ENCODE measurements around the gene TIPARP. TPM values are rescaled to one million over a fixed set of nuclear protein-coding genes. Genes with fewer than 3 reads are reported as not detected.

Gene TIPARP, protein sequence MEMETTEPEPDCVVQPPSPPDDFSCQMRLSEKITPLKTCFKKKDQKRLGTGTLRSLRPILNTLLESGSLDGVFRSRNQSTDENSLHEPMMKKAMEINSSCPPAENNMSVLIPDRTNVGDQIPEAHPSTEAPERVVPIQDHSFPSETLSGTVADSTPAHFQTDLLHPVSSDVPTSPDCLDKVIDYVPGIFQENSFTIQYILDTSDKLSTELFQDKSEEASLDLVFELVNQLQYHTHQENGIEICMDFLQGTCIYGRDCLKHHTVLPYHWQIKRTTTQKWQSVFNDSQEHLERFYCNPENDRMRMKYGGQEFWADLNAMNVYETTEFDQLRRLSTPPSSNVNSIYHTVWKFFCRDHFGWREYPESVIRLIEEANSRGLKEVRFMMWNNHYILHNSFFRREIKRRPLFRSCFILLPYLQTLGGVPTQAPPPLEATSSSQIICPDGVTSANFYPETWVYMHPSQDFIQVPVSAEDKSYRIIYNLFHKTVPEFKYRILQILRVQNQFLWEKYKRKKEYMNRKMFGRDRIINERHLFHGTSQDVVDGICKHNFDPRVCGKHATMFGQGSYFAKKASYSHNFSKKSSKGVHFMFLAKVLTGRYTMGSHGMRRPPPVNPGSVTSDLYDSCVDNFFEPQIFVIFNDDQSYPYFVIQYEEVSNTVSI
- total RNA-seq, result 10 to 100 TPM; 44.4 to 57.3 TPM

DNA sequence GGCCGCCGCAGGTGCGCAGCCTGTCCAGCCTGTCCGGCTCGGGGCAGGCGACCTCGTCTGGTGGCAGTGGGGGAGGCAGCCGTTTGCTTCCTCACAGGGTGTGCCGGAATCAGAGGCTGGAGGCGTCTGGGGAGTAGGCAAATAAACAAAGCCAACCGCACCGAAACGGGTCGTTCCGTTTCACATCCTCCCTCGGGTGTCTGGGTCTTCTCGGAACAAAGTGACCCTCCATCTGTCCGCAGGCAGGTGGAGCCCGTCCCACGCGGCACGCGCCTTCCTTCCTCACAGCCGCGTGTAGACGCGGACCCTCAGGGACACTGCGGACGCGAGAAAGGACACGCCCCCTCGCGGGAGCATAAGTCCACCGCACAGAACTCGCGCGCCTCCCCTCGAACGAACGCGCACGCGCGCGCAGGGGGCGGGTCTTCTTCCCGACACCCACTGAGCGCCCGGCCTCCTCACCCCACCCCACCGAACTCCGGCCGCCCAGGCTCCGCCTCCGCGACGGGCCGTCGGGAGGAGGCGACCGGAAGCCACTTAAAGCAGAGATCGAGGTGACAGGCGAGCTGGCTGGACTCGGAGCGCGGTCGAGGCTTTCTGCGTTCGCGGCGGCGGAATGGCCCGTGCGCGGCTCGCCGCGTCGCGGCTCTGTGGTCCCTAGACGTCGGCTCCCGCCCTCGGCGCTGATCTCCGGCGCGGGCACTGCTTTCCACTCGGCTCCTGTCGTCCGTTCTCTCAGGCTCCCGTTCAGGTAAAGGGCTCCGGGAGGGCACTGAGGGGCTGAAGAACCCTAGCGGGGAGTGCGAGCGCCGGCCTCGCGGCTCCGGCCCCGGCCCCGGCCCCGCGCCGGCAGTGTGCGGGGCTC, at the start of gene TIPARP:
TSS of gene TIPARP (plus strand) at position 545 of the 865 bp plus-strand sequence. CDS start 3,108 bp downstream, outside the sequence.
- peaks cover 35% of the 10 kb centered on the region for H3K4me1 Mint-ChIP-seq
- peak within 1 kb of the TSS; percentile 97 for H3K27ac Mint-ChIP-seq
- peak; percentile 80 for ATAC-seq (replicated peaks)
- H3K4me3 Mint-ChIP-seq, result peak within 1 kb of the TSS; percentile 93
- no peaks in the 10 kb centered on the region for H3K27me3 Mint-ChIP-seq
- H3K9me3 Mint-ChIP-seq, result no peaks in the 10 kb centered on the region
- peaks cover 51% of the 10 kb centered on the region for H3K36me3 Mint-ChIP-seq (ENCODE audit: low read depth)

DNA sequence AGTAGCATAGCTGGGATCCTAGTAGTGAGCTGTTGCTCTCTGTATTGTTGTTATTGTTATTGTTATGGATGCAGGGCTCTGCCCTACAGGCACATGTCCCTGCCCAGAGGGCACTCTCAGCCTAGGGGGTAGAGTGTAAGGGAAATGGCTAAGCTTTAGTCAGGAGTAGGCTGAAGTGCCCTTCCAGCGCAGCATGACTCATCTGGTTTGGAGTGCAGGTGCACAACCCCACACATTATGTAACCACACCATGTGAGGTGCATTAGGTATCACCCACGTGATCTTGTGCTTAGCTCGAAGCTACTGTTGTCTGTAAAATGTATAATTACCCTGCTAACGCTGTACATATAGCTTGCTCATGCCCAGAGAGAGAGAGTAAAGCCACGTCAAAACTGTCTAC, 48.3 kb upstream of the TIPARP start:
- peak; percentile 69 for ATAC-seq (replicated peaks)
- Mint-ChIP-seq H3K27me3 (no peaks in the 10 kb centered on the region), H3K36me3 (ENCODE audit: low read depth) (no peaks in the 10 kb centered on the region), H3K4me3 (no peak overlapping the region), H3K27ac (no peak overlapping the region), H3K4me1 (no peaks in the 10 kb centered on the region), H3K9me3 (no peaks in the 10 kb centered on the region)

DNA sequence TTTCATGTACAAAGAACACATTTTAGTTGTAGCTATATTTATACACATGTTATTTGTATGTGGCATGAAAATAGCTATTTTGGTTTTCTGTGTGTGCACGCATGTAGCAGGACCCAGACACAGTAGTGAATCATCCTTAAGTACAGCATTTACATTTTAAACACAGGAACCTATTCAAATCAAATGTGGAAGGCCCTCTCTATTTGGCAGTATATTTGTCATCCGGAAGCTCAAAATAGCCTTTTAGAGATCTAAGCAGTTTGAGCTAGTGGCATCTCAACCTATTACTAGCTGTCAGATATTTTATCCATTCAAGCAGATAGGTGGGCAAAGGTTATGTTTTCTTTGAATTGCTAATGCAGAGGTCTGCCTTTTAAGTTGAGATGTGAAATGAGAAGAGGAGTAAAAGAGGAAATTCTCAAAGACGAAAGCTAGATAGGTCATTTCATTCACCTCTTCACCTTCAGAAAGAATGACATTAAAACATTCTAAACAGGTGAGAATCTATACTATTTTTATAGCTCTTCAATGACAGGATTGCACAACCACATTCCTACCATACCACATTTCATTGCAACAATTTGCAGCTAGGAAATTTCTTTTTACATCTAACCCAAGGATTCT, 46.3 kb upstream of the TIPARP start:
- Mint-ChIP-seq H3K27ac (no peak overlapping the region), H3K4me1 (no peaks in the 10 kb centered on the region), H3K36me3 (ENCODE audit: low read depth) (no peaks in the 10 kb centered on the region), H3K9me3 (no peaks in the 10 kb centered on the region), H3K27me3 (no peaks in the 10 kb centered on the region), H3K4me3 (no peak overlapping the region)
- ATAC-seq (replicated peaks), result no peak

DNA sequence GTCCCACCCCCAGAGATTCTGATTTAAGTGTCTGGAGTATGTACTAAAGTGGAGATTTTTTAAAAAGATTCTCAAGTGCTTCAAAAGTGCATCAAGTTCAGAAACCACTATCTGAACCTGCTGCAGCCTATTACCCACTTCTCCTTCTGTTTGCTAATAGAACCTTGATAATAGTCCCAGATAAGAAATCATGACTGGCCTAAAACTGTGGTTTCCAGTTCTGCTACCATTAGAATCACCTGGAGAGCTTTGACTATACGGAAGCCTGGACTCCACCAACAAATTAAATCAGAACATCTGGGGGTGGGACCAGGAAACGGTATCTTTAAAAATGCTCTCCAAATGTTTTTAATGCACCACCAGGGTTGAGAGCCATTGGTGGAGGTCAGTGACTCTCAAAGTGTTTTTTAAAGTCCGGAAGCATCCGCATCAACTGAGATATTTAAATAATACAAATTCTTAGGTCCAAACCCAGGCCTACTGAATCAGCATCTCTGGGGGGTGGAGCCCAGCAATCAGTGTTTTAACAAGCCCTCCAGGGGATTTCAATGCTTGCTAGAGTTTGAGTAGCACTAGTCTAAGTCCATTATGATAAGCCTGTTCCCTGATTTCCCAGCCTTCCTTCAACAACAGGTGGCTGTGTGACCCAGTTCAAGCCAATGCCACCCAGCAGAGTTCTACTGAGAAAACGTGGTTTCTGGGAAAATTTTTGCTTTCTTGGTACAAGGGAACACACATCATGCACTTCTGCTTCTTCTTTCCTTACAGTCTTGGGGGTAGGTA, 45.4 kb upstream of the TIPARP start:
- Mint-ChIP-seq H3K36me3 (ENCODE audit: low read depth) (no peaks in the 10 kb centered on the region), H3K9me3 (no peaks in the 10 kb centered on the region), H3K27ac (no peak overlapping the region), H3K27me3 (no peaks in the 10 kb centered on the region), H3K4me3 (no peak overlapping the region), H3K4me1 (no peaks in the 10 kb centered on the region)
- no peak for ATAC-seq (replicated peaks)

DNA sequence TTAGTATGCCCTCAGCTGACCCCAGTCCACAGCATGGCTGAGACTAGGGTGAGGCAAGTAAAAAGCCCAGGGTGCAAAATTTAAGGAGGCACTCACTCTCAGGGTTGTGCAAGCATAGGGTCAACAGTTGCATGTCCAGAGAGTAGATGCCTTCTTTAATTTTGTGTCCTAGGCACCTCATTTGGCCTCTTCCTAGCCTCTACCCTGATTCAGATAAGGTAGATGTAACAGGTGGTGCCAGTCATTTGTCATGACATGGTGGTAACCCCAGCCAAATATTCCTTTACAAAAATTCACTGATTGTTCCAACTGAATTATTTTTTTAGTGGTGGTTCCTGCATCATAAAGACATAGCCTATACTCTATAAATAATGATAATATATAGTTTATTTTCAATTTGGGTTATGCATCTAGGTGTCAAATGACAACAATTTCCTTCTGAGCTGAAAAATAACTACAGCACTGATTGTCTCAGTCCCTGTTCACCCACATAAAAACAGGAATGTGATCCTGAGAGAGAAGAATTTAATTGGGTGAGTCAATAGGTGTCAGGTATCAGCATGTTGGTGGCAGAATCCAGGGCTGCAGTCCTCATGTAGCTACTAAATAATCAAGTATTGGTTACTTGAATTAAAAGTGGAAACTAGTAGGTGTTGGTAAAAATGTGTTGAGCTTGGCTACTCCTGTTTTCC, 44.2 kb upstream of the TIPARP start:
- Mint-ChIP-seq H3K4me3 (no peak overlapping the region), H3K27ac (no peak overlapping the region), H3K36me3 (ENCODE audit: low read depth) (no peaks in the 10 kb centered on the region), H3K4me1 (no peaks in the 10 kb centered on the region), H3K9me3 (no peaks in the 10 kb centered on the region), H3K27me3 (no peaks in the 10 kb centered on the region)
- ATAC-seq (replicated peaks), result no peak

DNA sequence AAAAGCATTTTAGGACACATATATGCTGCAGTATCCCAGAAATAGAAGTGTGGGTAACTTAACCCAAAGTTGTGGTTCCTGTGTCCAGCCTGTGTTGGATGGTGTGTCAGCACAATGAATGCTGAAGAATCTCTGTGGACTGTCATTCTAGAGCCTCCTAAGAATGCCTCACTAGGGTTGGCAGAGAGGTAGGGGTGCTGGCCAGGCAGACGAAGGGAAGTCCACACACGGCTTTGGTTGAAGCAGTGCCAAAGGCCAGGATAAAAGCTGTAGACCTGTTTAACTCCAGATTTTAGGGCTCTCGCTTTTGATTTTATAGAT, 43.7 kb upstream of the TIPARP start:
- Mint-ChIP-seq H3K27ac (no peak overlapping the region), H3K9me3 (no peaks in the 10 kb centered on the region), H3K36me3 (ENCODE audit: low read depth) (no peaks in the 10 kb centered on the region), H3K4me3 (no peak overlapping the region), H3K27me3 (no peaks in the 10 kb centered on the region), H3K4me1 (no peaks in the 10 kb centered on the region)
- no peak for ATAC-seq (replicated peaks)

DNA sequence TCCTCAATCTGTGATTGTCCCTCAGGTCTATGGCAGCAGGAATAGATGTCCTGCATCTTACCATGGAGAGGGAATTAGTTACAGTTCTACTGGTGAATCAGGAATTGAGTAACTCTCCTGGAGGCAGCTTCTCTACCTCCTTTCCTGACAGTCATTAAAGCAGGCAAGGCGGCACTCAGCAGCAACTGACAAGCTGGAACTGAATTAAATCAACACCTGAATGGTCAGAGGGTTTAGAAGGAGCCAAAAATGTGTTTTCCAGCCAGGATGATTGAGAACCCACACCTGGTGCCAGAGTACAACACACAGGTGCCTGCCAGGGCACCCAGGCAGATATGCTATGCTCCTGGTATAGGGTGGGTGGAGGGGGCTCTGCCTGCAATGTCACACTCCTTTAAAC, 43.1 kb upstream of the TIPARP start:
- H3K4me1 Mint-ChIP-seq, result no peaks in the 10 kb centered on the region
- H3K27ac Mint-ChIP-seq, result no peak overlapping the region
- no peak overlapping the region for H3K4me3 Mint-ChIP-seq
- no peaks in the 10 kb centered on the region for H3K36me3 Mint-ChIP-seq (ENCODE audit: low read depth)
- ATAC-seq (replicated peaks), result no peak
- no peaks in the 10 kb centered on the region for H3K27me3 Mint-ChIP-seq
- no peaks in the 10 kb centered on the region for H3K9me3 Mint-ChIP-seq

DNA sequence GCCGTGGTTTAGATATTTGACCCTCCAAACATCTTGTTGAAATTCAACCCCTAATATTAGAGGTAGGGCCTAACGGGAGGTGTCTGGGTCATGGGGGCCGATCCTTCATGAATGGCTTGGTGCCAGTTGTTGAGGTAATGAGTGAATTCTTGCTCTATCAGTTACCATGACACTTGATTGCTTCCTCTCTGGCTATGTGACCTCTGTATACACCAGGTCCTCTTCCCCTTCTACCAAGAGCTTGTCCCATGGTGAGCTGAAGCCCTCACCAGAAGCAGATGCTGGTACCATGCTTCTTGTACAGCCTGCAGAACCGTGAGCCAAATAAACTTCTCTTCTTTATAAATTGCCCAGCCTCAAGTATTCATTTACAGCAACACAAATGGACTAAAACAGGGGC, 41.8 kb upstream of the TIPARP start:
- H3K9me3 Mint-ChIP-seq, result no peaks in the 10 kb centered on the region
- ATAC-seq (replicated peaks), result no peak
- no peaks in the 10 kb centered on the region for H3K27me3 Mint-ChIP-seq
- H3K27ac Mint-ChIP-seq, result no peak overlapping the region
- no peaks in the 10 kb centered on the region for H3K4me1 Mint-ChIP-seq
- H3K36me3 Mint-ChIP-seq (ENCODE audit: low read depth), result no peaks in the 10 kb centered on the region
- no peak overlapping the region for H3K4me3 Mint-ChIP-seq

DNA sequence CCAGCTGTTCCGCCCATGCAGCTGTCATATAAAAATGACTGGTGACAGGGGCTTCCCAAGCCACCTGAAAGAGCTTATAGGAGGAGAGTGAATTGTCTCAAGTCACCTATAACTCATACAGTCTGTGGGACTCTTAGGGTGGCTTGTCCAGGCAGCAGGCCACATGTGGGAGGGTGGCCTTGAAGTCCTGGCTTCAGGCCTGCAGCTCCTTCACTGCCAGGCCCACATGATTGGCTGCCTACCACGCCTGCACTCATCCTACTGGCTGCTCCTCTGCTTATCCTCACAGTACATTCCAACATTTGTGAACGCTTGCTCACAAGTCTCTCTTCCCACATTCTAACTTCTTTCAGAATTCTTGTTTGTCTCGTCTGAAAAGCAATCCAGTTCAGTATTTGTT, 41.1 kb upstream of the TIPARP start:
- Mint-ChIP-seq H3K4me1 (no peaks in the 10 kb centered on the region), H3K27me3 (no peaks in the 10 kb centered on the region), H3K36me3 (ENCODE audit: low read depth) (no peaks in the 10 kb centered on the region), H3K27ac (no peak overlapping the region), H3K4me3 (no peak overlapping the region), H3K9me3 (no peaks in the 10 kb centered on the region)
- no peak for ATAC-seq (replicated peaks)

DNA sequence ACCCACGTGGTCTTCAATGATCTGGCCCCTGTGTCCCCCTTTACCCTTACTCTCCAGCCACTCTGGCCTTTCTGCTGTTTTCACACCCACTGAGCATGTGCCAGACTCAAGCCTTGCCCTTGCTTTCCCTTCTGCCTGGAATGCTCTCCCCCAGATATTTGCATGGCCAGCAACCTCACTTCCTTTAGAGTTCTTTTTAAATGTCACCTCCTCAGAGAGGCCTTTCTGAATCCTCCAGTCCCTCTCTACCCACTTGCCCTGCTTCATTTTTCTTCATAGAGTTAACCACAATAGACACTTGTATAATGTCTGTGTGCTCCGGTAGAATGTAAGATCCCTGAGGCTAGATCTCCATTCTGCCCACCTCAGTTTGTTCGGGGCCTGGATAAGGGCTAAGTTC, 39.4 kb upstream of the TIPARP start:
- H3K4me3 Mint-ChIP-seq, result no peak overlapping the region
- no peaks in the 10 kb centered on the region for H3K9me3 Mint-ChIP-seq
- H3K36me3 Mint-ChIP-seq (ENCODE audit: low read depth), result no peaks in the 10 kb centered on the region
- H3K4me1 Mint-ChIP-seq, result no peaks in the 10 kb centered on the region
- H3K27me3 Mint-ChIP-seq, result no peaks in the 10 kb centered on the region
- no peak for ATAC-seq (replicated peaks)
- no peak overlapping the region for H3K27ac Mint-ChIP-seq

DNA sequence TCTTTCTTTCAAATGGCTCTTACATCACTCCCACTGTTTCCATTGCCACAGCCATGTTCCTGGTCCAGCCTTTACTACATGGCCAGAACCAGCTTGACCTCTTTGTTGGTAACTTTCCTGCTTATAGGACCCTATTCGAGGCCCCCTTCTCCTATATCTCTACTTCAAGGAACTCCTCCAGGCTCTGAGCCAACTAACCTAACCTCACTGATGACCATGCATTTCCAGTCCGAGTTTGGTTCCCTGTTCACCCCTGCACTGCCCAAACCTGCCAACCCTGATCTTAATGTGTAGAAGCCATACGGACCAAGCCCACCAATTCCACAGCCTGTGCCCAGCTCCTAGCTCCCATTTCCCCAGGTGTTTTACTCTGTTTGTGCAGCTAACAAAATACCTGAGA, 38.4 kb upstream of the TIPARP start:
- ATAC-seq (replicated peaks), result no peak
- no peaks in the 10 kb centered on the region for H3K36me3 Mint-ChIP-seq (ENCODE audit: low read depth)
- H3K27me3 Mint-ChIP-seq, result no peaks in the 10 kb centered on the region
- no peaks in the 10 kb centered on the region for H3K9me3 Mint-ChIP-seq
- no peak overlapping the region for H3K4me3 Mint-ChIP-seq
- no peak overlapping the region for H3K27ac Mint-ChIP-seq
- no peaks in the 10 kb centered on the region for H3K4me1 Mint-ChIP-seq

DNA sequence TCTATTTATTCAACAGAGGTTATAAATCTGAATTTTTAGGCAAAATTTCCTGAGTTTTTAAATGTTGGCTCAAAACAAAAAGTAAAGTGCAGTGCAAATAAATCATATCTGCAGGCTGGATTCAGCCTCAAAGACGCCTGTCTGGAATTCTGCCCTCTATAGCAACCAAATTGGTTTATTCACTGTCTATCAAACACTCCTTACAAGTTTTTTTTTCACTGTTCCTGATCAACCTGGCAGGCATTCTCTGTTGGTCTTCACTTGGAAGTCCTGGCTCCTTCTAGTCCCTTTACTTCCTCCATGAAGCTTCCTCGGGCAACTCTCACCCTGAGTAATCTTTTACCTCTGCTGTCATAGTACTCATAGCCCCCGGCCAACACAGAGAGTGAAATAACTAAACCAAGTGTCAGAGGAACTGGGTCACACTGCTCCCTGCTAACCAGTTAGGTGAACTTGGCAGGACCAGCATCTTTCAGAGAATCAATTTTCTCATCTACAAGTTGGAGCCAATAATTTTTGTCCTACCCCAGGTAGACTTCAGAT, 36.8 kb upstream of the TIPARP start:
- H3K27ac Mint-ChIP-seq, result no peak overlapping the region
- no peak for ATAC-seq (replicated peaks)
- no peaks in the 10 kb centered on the region for H3K27me3 Mint-ChIP-seq
- no peak overlapping the region for H3K4me3 Mint-ChIP-seq
- H3K36me3 Mint-ChIP-seq (ENCODE audit: low read depth), result no peaks in the 10 kb centered on the region
- H3K4me1 Mint-ChIP-seq, result no peaks in the 10 kb centered on the region
- no peaks in the 10 kb centered on the region for H3K9me3 Mint-ChIP-seq

DNA sequence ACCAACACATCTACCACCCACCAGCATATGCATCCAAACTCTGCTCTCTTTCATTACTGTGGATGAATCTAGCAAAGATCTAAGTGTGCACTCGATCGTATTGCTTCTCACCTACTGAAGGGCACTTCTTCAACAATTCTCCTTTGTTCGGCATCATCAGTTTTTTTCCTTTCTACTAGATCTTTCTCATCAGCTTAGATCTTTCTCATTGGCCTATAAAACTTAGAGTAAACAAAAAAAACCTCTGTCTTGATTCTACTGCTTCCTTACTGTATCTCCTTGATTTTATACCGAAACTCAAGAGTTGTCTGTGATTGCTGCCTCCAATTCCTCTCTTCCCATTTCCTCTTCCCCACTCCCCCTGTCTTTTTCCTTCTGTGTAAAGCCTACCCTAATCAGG, 36.1 kb upstream of the TIPARP start:
- no peaks in the 10 kb centered on the region for H3K4me1 Mint-ChIP-seq
- no peak for ATAC-seq (replicated peaks)
- no peaks in the 10 kb centered on the region for H3K9me3 Mint-ChIP-seq
- H3K36me3 Mint-ChIP-seq (ENCODE audit: low read depth), result no peaks in the 10 kb centered on the region
- no peaks in the 10 kb centered on the region for H3K27me3 Mint-ChIP-seq
- H3K4me3 Mint-ChIP-seq, result no peak overlapping the region
- no peak overlapping the region for H3K27ac Mint-ChIP-seq

All from activated T-helper 17 cell treated with anti-CD3 and anti-CD28 coated beads, Interleukin-2, amount 50 U/mL, for 72 hours (primary cell).